HG03025 (cell line): ENCODE measurements around the gene CCDC121.
A peak's percentile ranks its signal among the peaks of the same experiment; 100 is the strongest.
"Not testable (repeated sequence)": the region's sequence is repeated elsewhere in the genome, so short reads cannot be mapped to it uniquely, and the experiment has no call there.

ENCODE experiments used
- ATAC-seq: cut with Tn5 transposase; IDR thresholded peaks from one replicate; pipeline ENCODE4 v1.9.1; 2021; ENCODE audit warnings: mild to moderate bottlenecking, moderate library complexity; ENCODE audit not compliant: unreplicated experiment, low FRiP score

CCDC121 gene

GRCh38 chr2:27638037-27638637, 9.3 kb upstream of the CCDC121 start:
- ATAC-seq: no peak

GRCh38 chr2:27636766-27637165, 8.0 kb upstream of the CCDC121 start:
- ATAC-seq: no peak

DNA sequence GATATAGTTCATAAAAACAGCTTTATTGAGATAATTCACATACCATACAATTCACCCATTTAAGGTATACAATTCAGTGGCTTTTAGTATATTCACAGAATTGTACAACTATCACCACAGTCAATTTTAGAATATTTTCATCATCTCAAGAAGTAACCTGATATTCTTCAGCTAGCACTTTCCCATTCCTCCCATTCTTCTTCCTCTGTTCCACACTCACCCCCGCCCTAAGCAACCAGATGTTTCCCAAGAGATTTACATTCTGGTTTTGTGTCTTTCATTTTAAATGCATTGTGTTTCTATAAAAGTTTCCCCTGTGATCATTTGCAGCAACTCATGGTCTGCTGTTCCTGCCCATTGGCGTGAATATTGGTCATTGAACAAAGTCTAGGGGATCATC, 5.5 kb upstream of the CCDC121 start:
- ATAC-seq: no peak

GRCh38 chr2:27630257-27630656, 1.4 kb upstream of the CCDC121 start:
- ATAC-seq: not testable (repeated sequence)

- peak; percentile 22 for ATAC-seq
Observed at GRCh38 chr2:27627963-27628766, 647 bp downstream of the CCDC121 start.

DNA sequence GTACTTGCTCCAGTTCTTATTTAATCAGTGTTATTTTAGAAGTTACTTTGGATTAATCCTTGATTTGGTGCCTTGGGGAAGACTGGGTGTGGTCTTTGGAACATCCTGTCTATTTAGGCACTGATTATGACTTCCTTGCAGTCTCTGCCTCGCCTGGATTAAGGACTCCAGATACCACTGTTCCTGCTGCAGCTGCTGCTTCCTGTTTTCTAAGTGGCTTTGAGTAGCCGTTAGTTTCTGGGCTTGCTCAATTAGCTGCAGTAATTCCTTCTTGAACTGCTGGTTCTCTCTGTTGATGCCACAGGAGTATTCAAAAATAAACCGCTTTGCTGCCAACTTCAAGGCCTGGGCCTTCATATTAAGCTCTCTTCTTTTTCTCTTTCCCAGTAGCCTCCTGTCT, 1.9 kb downstream of the CCDC121 start:
- not testable (repeated sequence) for ATAC-seq

DNA sequence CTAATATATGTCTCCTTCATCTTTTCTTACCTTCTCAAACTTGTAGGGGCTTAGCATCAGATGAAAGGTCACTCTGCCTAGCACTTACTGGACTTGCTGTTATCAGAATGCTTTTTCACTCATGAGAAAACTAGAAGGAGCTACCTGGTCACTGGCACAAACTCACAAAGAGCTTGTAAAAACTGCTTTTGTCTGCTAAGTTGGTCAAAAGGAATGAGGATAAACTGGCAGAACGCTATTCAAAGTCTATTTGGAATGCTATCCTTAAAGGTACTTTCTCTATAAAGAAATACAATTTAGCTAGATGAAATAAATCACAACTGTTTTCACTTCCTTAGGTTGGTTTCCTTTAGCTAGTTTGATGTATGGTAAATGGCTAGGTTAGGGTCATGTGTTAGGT, 2.5 kb downstream of the CCDC121 start:
- not testable (repeated sequence) for ATAC-seq

- no peak for ATAC-seq
Observed at GRCh38 chr2:27624943-27625342, 3.9 kb downstream of the CCDC121 start.

GRCh38 chr2:27622921-27623384, 5.9 kb downstream of the CCDC121 start:
- no peak for ATAC-seq

DNA sequence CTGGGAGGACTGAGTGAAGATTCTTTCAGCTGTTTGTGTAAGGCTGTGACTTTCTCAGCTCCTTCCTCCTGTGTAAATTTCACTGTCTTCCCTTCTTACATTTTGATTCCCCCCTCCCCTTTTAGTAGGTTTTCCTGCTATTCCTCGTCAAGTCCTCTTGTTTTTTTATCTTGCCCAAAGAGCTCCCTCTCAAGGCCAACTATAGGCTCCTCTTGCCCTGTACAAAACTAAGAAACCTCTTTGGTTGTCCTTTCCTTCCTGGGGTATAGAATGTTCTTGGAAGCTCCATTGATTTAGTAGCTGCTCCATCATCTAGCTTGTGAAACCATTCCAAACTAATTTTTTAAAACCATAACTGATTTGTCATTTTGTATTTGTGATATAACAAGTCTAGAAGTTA, 7.3 kb downstream of the CCDC121 start:
- ATAC-seq: no peak

- ATAC-seq: no peak
Observed at GRCh38 chr2:27615316-27615715, 13.5 kb downstream of the CCDC121 start.

GRCh38 chr2:27613985-27614384, 14.8 kb downstream of the CCDC121 start:
- no peak for ATAC-seq

DNA sequence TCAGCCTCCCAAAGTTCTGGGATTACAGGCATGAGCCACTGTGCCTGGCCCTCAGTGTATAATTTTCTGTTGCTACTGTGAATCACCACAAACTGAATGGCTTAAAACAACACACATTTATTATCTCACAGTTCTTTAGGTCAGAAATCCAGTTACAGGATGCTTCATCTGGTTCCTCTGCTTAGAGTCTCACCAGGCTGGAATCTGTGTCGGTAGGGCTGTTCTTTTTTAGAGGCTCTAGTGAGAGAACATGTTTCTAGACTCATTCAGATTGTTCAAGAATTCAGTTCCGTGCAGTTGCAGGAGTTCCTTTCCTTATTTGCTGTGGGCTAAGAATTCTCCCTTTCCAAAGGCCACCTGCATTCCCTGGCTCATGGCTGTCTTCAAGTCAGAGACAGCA, 22.2 kb downstream of the CCDC121 start:
- ATAC-seq: no peak

GRCh38 chr2:27596627-27597026, 32.2 kb downstream of the CCDC121 start:
- ATAC-seq: no peak

- ATAC-seq: not testable (repeated sequence)
Observed at GRCh38 chr2:27595412-27595811, 33.4 kb downstream of the CCDC121 start.

DNA sequence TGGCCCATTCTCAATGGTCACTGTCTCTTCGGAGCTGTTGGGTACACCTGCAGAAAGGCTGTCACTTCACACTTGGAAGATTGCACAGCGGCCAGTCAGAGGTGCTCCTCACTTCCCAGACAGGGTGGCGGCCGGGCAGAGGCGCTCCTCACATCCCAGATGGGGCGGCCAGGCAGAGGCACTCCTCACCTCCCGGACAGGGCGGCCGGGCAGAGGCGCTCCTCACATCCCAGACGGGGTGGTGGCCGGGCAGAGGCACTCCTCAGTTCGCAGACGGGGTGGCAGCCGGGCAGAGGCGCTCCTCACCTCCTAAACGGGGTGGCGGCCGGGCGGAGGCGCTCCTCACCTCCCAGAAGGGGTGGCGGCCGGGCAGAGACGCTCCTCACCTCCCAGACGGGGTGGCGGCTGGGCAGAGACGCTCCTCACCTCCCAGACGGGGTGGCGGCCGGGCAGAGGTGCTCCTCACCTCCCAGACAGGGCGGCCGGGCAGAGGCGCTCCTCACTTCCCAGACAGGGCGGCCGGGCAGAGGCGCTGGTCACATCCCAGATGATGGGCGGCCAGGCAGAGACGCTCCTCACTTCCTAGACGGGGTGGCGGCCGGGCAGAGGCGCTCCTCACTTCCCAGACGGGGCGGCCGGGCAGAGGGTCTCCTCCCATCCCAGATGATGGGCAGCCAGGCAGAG, 34.6 kb downstream of the CCDC121 start:
- ATAC-seq: not testable (repeated sequence)

DNA sequence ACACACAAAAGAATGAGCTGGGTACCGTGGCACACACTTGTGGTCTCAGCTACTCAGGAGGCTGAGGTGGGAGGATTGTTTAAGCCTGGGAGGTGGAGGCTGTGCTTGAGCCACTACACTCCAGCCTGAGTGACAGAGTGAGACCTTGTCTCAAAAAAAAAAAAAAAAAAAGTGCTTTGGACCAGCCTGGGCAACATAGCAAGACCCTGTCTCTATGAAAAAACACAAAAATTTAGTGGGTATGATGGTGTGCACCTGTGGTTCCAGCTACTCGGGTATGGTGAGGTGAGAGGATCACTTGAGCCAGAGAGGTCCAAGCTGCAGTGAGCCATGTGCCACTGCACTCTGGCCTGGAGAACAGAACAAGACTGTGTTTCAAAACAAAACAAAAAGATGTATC, 35.6 kb downstream of the CCDC121 start:
- ATAC-seq: no peak

DNA sequence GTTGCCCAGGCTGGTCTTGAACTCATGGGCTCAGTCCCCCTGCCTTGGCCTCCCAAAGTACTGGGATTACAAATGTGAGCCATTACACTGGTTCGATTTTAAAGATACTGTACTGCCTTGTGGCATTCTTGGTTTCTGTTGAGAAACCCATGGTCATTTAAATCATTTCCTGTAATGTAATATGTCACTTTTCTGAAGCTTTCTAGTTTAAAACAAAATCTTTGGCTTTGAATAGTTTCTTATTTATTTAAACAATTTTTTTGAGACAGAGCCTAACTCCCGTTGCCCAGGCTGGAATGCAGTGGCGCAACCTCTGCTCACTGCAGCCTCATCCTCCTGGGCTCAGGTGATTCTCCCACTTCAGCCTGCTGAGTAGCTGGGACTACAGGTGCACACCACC, 37.1 kb downstream of the CCDC121 start:
- ATAC-seq: no peak

DNA sequence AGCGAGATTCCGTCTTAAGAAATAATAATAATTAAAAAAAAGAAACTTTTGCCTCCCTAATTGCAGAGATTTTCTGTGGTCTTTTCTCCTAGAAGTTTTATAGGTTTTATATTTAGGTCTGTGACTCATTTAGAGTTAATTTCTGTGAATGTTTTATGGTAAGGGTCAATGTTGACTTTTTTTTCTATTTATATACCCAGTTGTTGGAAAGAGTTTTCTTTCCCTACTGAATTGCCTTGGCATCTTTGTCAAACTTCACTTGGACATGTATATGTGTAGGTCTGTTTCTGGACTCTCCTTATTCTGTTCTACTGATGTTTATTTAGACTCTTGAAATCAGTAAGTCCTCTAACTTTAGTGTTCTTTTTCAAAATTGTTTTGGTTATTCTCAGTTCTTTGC, 40.5 kb downstream of the CCDC121 start:
- no peak for ATAC-seq

GRCh38 chr2:27587025-27587424, 41.8 kb downstream of the CCDC121 start:
- no peak for ATAC-seq

DNA sequence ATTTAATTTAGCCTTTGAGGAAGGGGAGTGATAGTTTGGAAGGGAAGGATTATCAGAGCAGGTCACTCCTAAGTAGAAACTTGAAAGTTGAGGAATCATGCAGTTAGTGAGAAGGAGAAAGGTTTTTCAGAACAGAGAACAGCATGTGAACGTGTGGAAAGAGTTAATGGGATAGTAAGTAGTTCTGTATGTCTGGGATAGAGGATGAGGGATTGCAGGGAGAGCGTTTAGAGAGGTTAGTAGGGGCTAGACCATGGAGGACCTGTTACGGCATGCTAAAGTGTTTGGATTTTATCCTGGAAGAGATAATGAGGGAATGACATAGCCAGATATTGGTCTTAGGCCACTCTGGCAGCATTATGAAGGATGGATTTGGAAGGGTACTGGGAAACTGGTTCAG, 44.2 kb downstream of the CCDC121 start:
- ATAC-seq: no peak
